ENCODE results near the gene MACROD2. TPM values are rescaled to one million over a fixed set of nuclear protein-coding genes. Genes with fewer than 3 reads are reported as not detected.

The MACROD2 gene
- polyA plus RNA-seq, 1 experiment = 0.47 TPM

GRCh38 chr20:14780508-14780907 lies 785.2 kb downstream of the MACROD2 start:
- no peak for TF ChIP-seq CTCF (IDR thresholded peaks at IDR 0.05; ENCODE audit: insufficient read depth, low read depth, low read length)
- Histone ChIP-seq H3K4me3 (ENCODE audit: low read depth, low read length) (no peak overlapping the region), H3K27me3 (ENCODE audit: control insufficient read depth, insufficient read depth, low read length) (no peaks in the 10 kb centered on the region), H3K36me3 (ENCODE audit: control insufficient read depth, insufficient read depth, low read length) (no peaks in the 10 kb centered on the region)
- ChIA-PET CTCF (no interaction called here), POLR2A (interaction anchor here (0.7 kb wide), 1 partner anchor 18 kb away, joined by 6 read pairs; no protein-coding TSS in a partner anchor)
- DNase-seq (ENCODE audit: low read depth) = no peak

- H3K4me3 ChIP-seq (ENCODE audit: low read depth, low read length) = no peak overlapping the region
- CTCF ChIA-PET = no interaction called here
- no peak for DNase-seq (ENCODE audit: low read depth)
- H3K36me3 ChIP-seq (ENCODE audit: control insufficient read depth, insufficient read depth, low read length) = no peaks in the 10 kb centered on the region
- POLR2A ChIA-PET = no interaction called here
- no peaks in the 10 kb centered on the region for H3K27me3 ChIP-seq (ENCODE audit: control insufficient read depth, insufficient read depth, low read length)
- TF ChIP-seq CTCF (IDR thresholded peaks at IDR 0.05; ENCODE audit: insufficient read depth, low read depth, low read length) = no peak
These were observed 787.4 kb downstream of the MACROD2 start for GRCh38 chr20:14782731-14783130.

GRCh38 chr20:14783766-14784165 lies 788.5 kb downstream of the MACROD2 start:
- TF ChIP-seq CTCF (IDR thresholded peaks at IDR 0.05; ENCODE audit: insufficient read depth, low read depth, low read length) = no peak
- Histone ChIP-seq H3K4me3 (ENCODE audit: low read depth, low read length) (no peak overlapping the region), H3K27me3 (ENCODE audit: control insufficient read depth, insufficient read depth, low read length) (no peaks in the 10 kb centered on the region), H3K36me3 (ENCODE audit: control insufficient read depth, insufficient read depth, low read length) (no peaks in the 10 kb centered on the region)
- CTCF ChIA-PET = interaction anchor here (1.5 kb wide), 1 partner anchor 14 kb away, joined by 3 read pairs; no protein-coding TSS in a partner anchor
- no peak for DNase-seq (ENCODE audit: low read depth)
- POLR2A ChIA-PET = interaction anchor here (0.6 kb wide), 1 partner anchor 439 kb away, joined by 3 read pairs; no protein-coding TSS in a partner anchor

- POLR2A ChIA-PET = no interaction called here
- no peak for TF ChIP-seq CTCF (IDR thresholded peaks at IDR 0.05; ENCODE audit: insufficient read depth, low read depth, low read length)
- Histone ChIP-seq H3K4me3 (ENCODE audit: low read depth, low read length) (no peak overlapping the region), H3K27me3 (ENCODE audit: control insufficient read depth, insufficient read depth, low read length) (no peaks in the 10 kb centered on the region), H3K36me3 (ENCODE audit: control insufficient read depth, insufficient read depth, low read length) (no peaks in the 10 kb centered on the region)
- CTCF ChIA-PET = no interaction called here
- no peak for DNase-seq (ENCODE audit: low read depth)
These were observed 789.9 kb downstream of the MACROD2 start for GRCh38 chr20:14785065-14785743.

GRCh38 chr20:14790190-14790589 lies 794.9 kb downstream of the MACROD2 start:
- H3K27me3 ChIP-seq (ENCODE audit: control insufficient read depth, insufficient read depth, low read length) = no peaks in the 10 kb centered on the region
- no peak for TF ChIP-seq CTCF (IDR thresholded peaks at IDR 0.05; ENCODE audit: insufficient read depth, low read depth, low read length)
- no peak for DNase-seq (ENCODE audit: low read depth)
- no peak overlapping the region for H3K4me3 ChIP-seq (ENCODE audit: low read depth, low read length)
- ChIA-PET POLR2A (no interaction called here), CTCF (interaction anchor here (0.6 kb wide), 1 partner anchor 11 kb away, joined by 3 read pairs; no protein-coding TSS in a partner anchor)
- no peaks in the 10 kb centered on the region for H3K36me3 ChIP-seq (ENCODE audit: control insufficient read depth, insufficient read depth, low read length)

Measured in BJ (cell line).